ENCODE measurements around the gene CHST3.
A peak's percentile ranks its signal among the peaks of the same experiment; 100 is the strongest.

CHST3 gene

DNA sequence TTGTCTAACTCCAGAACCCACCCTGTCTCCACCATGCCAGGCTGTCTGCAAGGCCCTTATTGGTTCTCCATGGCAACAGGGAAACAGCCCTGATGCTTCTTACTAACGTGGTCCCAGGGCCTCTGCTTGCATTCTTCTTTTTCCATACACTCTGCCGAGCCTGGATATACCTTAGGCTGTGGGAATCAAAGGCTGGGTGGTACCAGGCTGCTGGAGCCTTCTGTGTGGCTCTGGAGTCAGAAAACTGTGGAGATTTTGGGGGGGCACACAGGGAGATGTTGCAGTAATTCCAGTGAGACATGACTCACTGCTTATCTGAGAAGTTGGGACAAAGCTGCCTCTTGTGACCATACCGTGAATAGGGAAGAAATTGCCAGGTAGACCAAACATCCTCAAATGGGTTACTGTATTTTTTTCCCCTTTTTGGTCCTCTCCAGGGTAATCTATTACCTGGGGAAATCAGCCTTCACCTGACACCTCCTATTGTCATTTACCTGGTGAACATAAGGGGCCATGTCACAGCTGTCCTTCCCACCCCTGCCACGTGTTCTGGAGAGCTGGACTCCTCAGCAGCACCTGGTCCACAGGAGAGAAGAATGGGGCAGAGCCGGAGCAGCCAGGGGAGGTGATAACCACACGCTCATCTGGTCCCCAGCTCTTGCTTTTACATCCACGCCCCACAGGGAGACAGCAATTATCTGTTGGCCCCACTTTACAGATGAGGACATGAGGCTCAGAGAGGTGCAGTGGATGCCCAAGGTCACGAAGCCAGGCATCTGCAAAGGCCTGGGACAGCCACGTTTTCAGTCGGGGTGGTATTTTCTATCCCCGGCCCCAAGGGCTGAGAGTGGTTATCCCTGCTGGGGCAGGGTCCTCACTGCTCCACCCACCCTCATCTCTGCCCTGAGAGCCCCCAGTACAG lies 4.6 kb downstream of the CHST3 start:
- Histone ChIP-seq H3K9me3 (ENCODE audit: insufficient read depth, low read depth, low read length) (no peaks in the 10 kb centered on the region), H2AFZ (ENCODE audit: low read length) (no peak overlapping the region), H3K79me2 (ENCODE audit: insufficient read depth, low read length) (no peaks in the 10 kb centered on the region), H3F3A (ENCODE audit: low read depth) (no peaks in the 10 kb centered on the region), H3K36me3 (ENCODE audit: insufficient read depth, low read length) (no peaks in the 10 kb centered on the region), H3K4me3 (ENCODE audit: low read length, poor library complexity, severe bottlenecking) (no peak overlapping the region), H3K9ac (ENCODE audit: low read depth, low read length, poor library complexity, severe bottlenecking) (no peak overlapping the region), H3K9me2 (replicated peaks; ENCODE audit: low read depth, low read length) (no peaks in the 10 kb centered on the region), H4K20me1 (ENCODE audit: insufficient read depth, low read length, poor library complexity, severe bottlenecking) (no peaks in the 10 kb centered on the region), H3K4me1 (ENCODE audit: insufficient read depth, low read length, poor library complexity, severe bottlenecking) (no peaks in the 10 kb centered on the region), H3K27me3 (ENCODE audit: insufficient read depth, low read length, poor library complexity, severe bottlenecking) (no peaks in the 10 kb centered on the region), H3K4me2 (ENCODE audit: low read depth, low read length, poor library complexity, severe bottlenecking) (no peak overlapping the region)
- no peak for TF ChIP-seq EZH2phosphoT487 (IDR thresholded peaks at IDR 0.05; ENCODE audit: borderline replicate concordance)
- TF ChIP-seq, protein P1, sequence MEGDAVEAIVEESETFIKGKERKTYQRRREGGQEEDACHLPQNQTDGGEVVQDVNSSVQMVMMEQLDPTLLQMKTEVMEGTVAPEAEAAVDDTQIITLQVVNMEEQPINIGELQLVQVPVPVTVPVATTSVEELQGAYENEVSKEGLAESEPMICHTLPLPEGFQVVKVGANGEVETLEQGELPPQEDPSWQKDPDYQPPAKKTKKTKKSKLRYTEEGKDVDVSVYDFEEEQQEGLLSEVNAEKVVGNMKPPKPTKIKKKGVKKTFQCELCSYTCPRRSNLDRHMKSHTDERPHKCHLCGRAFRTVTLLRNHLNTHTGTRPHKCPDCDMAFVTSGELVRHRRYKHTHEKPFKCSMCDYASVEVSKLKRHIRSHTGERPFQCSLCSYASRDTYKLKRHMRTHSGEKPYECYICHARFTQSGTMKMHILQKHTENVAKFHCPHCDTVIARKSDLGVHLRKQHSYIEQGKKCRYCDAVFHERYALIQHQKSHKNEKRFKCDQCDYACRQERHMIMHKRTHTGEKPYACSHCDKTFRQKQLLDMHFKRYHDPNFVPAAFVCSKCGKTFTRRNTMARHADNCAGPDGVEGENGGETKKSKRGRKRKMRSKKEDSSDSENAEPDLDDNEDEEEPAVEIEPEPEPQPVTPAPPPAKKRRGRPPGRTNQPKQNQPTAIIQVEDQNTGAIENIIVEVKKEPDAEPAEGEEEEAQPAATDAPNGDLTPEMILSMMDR (conservative IDR thresholded peaks at IDR 0.05; ENCODE audit: low read length) = no peak

DNA sequence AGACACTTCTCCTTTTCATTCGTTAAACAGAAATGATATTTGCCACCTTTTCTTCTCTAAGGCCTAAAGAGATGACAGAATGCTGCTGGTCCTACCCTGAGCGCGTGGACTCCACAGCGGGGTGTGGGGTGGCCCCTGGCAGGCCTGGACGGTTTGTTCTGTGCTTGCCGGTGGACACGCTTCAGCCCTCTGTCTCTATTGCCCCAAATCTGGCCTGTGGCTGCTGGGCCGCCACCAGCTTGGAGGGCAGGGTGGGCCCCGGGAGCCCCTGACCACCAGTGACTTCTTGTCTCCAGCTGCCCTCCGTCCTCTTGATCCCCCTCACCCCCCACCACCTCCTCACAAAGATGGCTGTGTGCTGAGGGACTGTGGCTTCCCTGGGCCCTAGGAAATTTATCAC lies 5.7 kb downstream of the CHST3 start:
- H3K4me1 ChIP-seq (ENCODE audit: insufficient read depth, low read length, poor library complexity, severe bottlenecking) = no peaks in the 10 kb centered on the region
- TF ChIP-seq, protein P1 (conservative IDR thresholded peaks at IDR 0.05; ENCODE audit: low read length) = no peak
- no peak for TF ChIP-seq EZH2phosphoT487 (IDR thresholded peaks at IDR 0.05; ENCODE audit: borderline replicate concordance)

DNA sequence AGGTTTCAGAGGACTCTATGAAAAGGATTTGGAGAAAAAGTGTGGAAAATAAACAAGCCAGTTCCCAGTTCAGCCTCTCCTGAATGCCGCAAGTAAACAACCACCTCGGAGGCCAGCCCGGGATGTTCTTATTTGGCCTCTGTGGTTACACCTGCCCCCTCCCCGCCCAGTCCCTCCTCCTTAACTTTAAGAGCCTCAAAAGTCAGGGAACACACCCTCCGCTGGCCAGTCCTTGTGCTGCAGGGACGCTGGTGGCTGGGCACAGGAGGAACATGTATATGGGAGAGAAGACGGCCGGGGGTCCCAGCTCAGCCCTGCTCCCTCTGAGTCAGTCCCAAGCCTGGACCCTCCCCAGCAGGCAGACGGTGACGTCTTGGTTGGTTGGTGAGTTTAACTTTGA lies 6.1 kb downstream of the CHST3 start:
- Histone ChIP-seq H4K20me1 (ENCODE audit: insufficient read depth, low read length, poor library complexity, severe bottlenecking) (no peaks in the 10 kb centered on the region), H3K79me2 (ENCODE audit: insufficient read depth, low read length) (no peaks in the 10 kb centered on the region), H3F3A (ENCODE audit: low read depth) (no peaks in the 10 kb centered on the region), H3K4me2 (ENCODE audit: low read depth, low read length, poor library complexity, severe bottlenecking) (no peak overlapping the region), H3K9me2 (replicated peaks; ENCODE audit: low read depth, low read length) (no peaks in the 10 kb centered on the region), H3K9me3 (ENCODE audit: insufficient read depth, low read depth, low read length) (no peaks in the 10 kb centered on the region), H3K4me1 (ENCODE audit: insufficient read depth, low read length, poor library complexity, severe bottlenecking) (no peaks in the 10 kb centered on the region), H3K36me3 (ENCODE audit: insufficient read depth, low read length) (no peaks in the 10 kb centered on the region), H3K27me3 (ENCODE audit: insufficient read depth, low read length, poor library complexity, severe bottlenecking) (no peaks in the 10 kb centered on the region), H2AFZ (ENCODE audit: low read length) (no peak overlapping the region), H3K9ac (ENCODE audit: low read depth, low read length, poor library complexity, severe bottlenecking) (no peak overlapping the region), H3K4me3 (ENCODE audit: low read length, poor library complexity, severe bottlenecking) (no peak overlapping the region)
- TF ChIP-seq, protein P1 (conservative IDR thresholded peaks at IDR 0.05; ENCODE audit: low read length) = peak; percentile 42
- TF ChIP-seq EZH2phosphoT487 (IDR thresholded peaks at IDR 0.05; ENCODE audit: borderline replicate concordance) = no peak

More for the DNA sequence above, 5.7 kb downstream of the CHST3 start:
- H3F3A ChIP-seq (ENCODE audit: low read depth) = no peaks in the 10 kb centered on the region
- no peaks in the 10 kb centered on the region for H3K36me3 ChIP-seq (ENCODE audit: insufficient read depth, low read length)
- no peaks in the 10 kb centered on the region for H3K9me2 ChIP-seq (replicated peaks; ENCODE audit: low read depth, low read length)
- no peak overlapping the region for H3K4me2 ChIP-seq (ENCODE audit: low read depth, low read length, poor library complexity, severe bottlenecking)
- no peak overlapping the region for H3K4me3 ChIP-seq (ENCODE audit: low read length, poor library complexity, severe bottlenecking)
- H4K20me1 ChIP-seq (ENCODE audit: insufficient read depth, low read length, poor library complexity, severe bottlenecking) = no peaks in the 10 kb centered on the region
- H3K9ac ChIP-seq (ENCODE audit: low read depth, low read length, poor library complexity, severe bottlenecking) = no peak overlapping the region
- H3K27me3 ChIP-seq (ENCODE audit: insufficient read depth, low read length, poor library complexity, severe bottlenecking) = no peaks in the 10 kb centered on the region
- H3K79me2 ChIP-seq (ENCODE audit: insufficient read depth, low read length) = no peaks in the 10 kb centered on the region
- no peak overlapping the region for H2AFZ ChIP-seq (ENCODE audit: low read length)
- no peaks in the 10 kb centered on the region for H3K9me3 ChIP-seq (ENCODE audit: insufficient read depth, low read depth, low read length)
